Measurements from ENCODE around the gene NPNT.

The NPNT gene

DNA sequence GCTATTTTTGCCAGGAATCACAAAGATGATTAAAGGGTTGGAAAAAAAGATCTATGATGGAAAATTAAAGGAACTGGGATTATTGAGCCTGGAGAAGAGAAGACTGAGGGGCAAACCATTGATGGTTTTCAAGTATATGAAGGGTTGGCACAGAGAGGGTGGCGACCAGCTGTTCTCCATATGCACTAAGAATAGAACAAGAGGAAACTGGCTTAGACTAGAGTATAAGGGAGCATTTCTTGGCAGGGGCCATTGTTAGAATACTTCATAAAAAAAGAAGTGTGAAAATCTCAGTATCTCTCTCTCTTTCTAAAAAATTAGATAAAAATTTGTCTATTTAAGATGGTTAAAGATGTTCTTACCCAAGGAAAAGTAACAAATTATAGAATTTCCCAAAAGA, 75.1 kb downstream of the NPNT start:
- Mint-ChIP-seq H3K27me3 (peaks cover 1% of the 10 kb centered on the region), H3K4me1 (ENCODE audit: low read depth) (no peaks in the 10 kb centered on the region), H3K4me3 (no peak overlapping the region), H3K9me3 (no peaks in the 10 kb centered on the region), H3K27ac (no peak overlapping the region), H3K36me3 (ENCODE audit: low read depth) (no peaks in the 10 kb centered on the region)
- intact Hi-C loops (cut with micrococcal nuclease), result no loop called here

DNA sequence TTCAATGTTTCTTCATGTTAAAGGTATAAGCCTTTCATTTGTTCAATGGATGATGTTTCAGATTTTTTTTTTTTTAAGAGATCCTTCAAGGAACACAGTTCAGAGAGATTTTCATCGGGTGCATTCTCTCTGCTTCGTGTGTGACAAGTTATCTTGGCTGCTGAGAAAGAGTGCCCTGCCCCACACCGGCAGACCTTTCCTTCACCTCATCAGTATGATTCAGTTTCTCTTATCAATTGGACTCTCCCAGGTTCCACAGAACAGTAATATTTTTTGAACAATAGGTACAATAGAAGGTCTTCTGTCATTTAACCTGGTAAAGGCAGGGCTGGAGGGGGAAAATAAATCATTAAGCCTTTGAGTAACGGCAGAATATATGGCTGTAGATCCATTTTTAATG, 75.8 kb downstream of the NPNT start:
- no peak overlapping the region for H3K27ac Mint-ChIP-seq
- no peak overlapping the region for H3K4me3 Mint-ChIP-seq
- H3K9me3 Mint-ChIP-seq, result no peaks in the 10 kb centered on the region
- H3K27me3 Mint-ChIP-seq, result peaks cover 1% of the 10 kb centered on the region
- no peaks in the 10 kb centered on the region for H3K4me1 Mint-ChIP-seq (ENCODE audit: low read depth)
- no peaks in the 10 kb centered on the region for H3K36me3 Mint-ChIP-seq (ENCODE audit: low read depth)
- intact Hi-C loops (cut with micrococcal nuclease), result no loop called here

DNA sequence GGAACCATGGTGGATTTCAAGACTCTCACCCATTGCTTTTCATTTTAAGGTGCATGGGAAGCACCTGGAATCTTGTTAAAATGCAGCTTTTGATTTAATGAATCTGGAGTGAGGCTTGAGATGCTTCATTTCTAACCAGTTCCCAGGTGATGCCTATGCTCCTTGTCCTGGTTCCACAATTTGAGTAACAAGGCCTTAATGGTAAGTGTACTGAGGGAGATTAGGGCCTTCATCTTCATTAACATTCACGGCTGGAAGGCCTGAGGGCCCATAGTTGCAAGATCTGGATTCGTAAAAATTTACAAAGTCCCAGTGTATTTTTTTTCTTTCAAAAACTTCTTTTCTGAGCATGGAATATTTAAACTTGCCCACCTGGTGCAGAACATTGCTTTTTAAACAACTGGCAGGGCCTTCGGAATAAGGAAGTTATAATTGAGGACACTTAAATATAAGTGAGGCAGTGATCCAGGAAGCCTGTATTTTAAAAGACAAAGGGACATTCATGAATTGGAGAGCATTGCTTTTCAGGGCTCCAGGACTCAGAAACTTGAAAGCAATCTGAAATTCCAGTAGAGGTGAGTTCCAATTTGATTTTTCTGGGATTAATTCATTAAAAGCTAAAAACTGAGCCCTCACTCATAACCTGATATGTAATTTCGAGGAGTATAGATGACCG, 77.8 kb downstream of the NPNT start:
- Mint-ChIP-seq H3K4me3 (no peak overlapping the region), H3K27me3 (no peaks in the 10 kb centered on the region), H3K4me1 (ENCODE audit: low read depth) (no peaks in the 10 kb centered on the region), H3K27ac (no peak overlapping the region), H3K36me3 (ENCODE audit: low read depth) (no peaks in the 10 kb centered on the region), H3K9me3 (no peaks in the 10 kb centered on the region)
- intact Hi-C loops (cut with micrococcal nuclease), result no loop called here

DNA sequence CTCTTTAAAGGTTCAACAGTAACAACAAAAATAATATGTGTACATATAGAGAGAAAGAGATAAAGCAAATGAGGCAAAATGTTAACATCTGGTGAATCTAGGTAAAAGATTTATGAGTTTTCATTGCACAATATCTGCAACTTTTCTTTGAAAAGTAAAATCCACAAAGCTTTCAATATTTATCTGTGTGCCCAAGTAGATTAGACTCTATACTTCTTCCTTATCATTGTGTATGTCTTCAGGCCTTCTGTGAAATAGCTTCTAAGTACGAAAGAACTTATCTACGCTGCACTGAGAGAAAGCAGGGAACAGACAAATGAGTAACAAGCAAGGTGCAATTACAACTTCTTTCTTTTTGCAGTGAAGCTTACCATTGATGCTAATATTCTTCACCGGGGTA, 81.6 kb downstream of the NPNT start:
- intact Hi-C loops (cut with micrococcal nuclease), result no loop called here
- no peaks in the 10 kb centered on the region for H3K36me3 Mint-ChIP-seq (ENCODE audit: low read depth)
- no peak overlapping the region for H3K4me3 Mint-ChIP-seq

DNA sequence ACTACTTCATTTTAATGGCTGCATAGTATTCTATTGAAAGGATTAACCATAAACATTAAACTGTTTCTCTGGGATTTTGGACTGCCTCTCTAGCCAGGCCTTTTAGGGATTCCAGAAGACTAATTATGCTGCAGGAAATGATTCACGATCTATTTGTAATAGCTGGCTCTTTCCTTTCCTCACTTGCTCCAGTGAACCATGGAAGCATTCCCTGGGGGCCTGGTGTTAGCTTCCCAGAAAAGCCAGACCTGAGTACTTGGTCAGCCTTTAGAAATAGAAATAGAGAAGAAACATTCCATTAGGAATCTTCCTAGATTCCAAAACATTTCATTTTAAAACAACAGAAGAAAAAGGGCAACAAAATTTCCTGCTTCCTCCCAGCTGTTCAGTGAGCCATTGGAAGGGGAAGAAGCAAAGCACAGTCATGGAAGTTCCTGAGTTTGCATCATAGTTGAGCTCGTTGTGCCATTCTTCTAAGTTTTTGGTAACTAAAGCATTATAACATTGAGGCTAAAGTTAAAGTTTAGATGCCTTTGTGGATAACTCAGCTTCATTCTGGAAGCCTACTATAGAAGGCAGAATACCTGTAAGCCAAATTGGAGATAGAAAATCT, 83.5 kb downstream of the NPNT start:
- H3K27me3 Mint-ChIP-seq, result no peaks in the 10 kb centered on the region
- peaks cover 14% of the 10 kb centered on the region for H3K9me3 Mint-ChIP-seq
- intact Hi-C loops (cut with micrococcal nuclease), result no loop called here
- no peak overlapping the region for H3K4me3 Mint-ChIP-seq
- no peaks in the 10 kb centered on the region for H3K4me1 Mint-ChIP-seq (ENCODE audit: low read depth)
- no peaks in the 10 kb centered on the region for H3K36me3 Mint-ChIP-seq (ENCODE audit: low read depth)
- no peak overlapping the region for H3K27ac Mint-ChIP-seq

More for the DNA sequence above, 81.6 kb downstream of the NPNT start:
- Mint-ChIP-seq H3K27ac (no peak overlapping the region), H3K9me3 (peaks cover 4% of the 10 kb centered on the region), H3K4me1 (ENCODE audit: low read depth) (no peaks in the 10 kb centered on the region), H3K27me3 (no peaks in the 10 kb centered on the region)

DNA sequence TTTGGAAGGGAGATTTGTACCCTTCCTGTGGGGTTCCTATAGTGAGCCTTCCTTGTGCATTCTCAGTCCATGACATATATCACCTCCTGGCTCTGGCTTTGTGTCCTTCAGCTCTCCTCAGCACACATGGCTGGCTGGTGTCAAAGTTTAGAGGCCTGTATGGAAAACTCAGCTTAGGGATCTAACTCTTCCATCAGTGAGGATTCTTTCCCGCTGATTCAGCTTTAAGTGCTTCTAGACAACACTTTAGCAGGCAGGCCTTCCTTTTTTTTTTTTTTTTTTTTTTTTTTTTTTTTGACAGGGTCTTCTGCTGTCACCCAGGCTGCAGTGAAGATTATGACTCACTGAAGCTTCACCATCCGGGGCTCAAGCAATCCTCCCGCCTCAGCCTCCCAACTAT, 84.2 kb downstream of the NPNT start:
- H3K9me3 Mint-ChIP-seq, result peaks cover 22% of the 10 kb centered on the region
- no peaks in the 10 kb centered on the region for H3K36me3 Mint-ChIP-seq (ENCODE audit: low read depth)
- intact Hi-C loops (cut with micrococcal nuclease), result no loop called here
- H3K4me3 Mint-ChIP-seq, result no peak overlapping the region
- no peak overlapping the region for H3K27ac Mint-ChIP-seq
- H3K27me3 Mint-ChIP-seq, result no peaks in the 10 kb centered on the region
- H3K4me1 Mint-ChIP-seq (ENCODE audit: low read depth), result no peaks in the 10 kb centered on the region

DNA sequence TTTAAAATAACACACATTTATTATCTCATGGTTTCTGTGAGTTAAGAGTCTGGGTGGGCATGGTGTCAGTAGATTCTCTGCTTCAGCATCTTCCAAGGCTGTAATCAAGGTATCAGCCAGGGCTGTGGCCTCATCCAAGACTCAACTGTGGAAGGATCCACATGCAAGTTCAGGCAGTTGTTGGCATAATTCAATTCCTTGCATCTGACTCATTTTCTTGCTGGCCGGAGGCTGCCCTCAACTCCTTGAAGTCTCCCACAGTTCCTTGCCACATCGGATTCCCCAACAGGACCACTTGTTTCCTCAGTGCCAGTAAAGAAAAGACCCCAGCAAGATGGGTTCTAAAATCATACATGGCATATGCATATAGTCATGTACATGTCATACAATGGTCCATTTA, 93.4 kb downstream of the NPNT start:
- no peak overlapping the region for H3K27ac Mint-ChIP-seq
- H3K36me3 Mint-ChIP-seq (ENCODE audit: low read depth), result no peaks in the 10 kb centered on the region
- no peaks in the 10 kb centered on the region for H3K4me1 Mint-ChIP-seq (ENCODE audit: low read depth)
- peaks cover 24% of the 10 kb centered on the region for H3K9me3 Mint-ChIP-seq
- no peaks in the 10 kb centered on the region for H3K27me3 Mint-ChIP-seq
- intact Hi-C loops (cut with micrococcal nuclease), result no loop called here
- no peak overlapping the region for H3K4me3 Mint-ChIP-seq

DNA sequence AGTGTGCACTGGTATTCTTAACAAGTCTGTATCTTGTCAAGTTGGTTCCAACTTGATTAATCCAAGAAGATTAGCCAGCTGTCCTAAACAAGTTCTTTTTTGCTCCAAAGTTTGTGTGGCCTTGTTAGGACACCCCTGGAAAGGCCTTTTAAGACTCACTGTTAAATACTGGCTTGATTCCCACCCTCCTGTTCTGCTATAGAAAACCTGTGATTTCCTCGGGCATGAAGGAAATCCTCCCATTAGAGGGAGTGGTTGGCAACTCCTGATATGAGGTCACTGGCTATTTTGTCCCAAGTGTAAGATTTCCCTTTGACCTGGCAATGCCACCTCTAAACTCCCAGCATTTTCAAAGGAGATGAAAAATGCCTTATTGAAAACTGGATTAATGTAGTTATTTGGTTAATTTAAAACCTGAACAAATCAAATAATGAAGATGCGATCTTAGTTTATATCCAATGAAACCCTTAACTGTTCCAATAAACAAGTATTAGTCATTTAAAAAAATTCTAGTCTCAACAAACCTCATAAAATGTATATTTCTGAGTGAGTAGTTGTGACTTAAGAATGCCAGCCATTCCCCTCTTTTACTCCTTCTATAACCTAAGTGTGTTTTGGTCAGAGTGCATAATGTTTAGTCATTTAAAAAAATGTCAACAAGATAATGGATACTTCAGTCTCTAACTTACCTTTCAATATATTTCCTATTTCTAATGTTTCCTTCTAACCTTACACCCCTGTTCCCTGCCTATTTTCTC, 94.4 kb downstream of the NPNT start:
- Mint-ChIP-seq H3K27me3 (no peaks in the 10 kb centered on the region), H3K4me3 (no peak overlapping the region), H3K36me3 (ENCODE audit: low read depth) (no peaks in the 10 kb centered on the region), H3K9me3 (peaks cover 14% of the 10 kb centered on the region), H3K4me1 (ENCODE audit: low read depth) (no peaks in the 10 kb centered on the region), H3K27ac (no peak overlapping the region)
- intact Hi-C loops (cut with micrococcal nuclease), result no loop called here

DNA sequence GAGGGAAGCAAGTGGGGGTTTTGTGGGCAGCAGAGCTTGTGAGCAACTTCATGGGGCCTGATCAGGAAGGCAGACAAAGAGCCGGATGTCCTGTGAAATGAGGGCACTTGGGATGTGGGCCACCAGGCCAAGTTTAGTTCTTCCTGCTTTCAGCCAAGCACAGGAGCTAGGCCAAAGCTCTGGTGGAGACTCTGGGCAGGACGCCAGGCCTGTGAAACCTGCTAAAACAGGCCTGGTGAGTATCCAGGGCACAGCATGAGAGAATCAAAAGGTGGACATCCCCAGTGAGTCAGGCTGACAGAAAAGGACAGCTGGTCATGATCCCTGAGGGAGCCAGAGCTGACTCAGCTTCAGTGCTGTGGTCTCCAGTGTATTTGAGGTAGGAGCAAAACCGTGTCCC, 95.7 kb downstream of the NPNT start:
- intact Hi-C loops (cut with micrococcal nuclease), result no loop called here
- Mint-ChIP-seq H3K9me3 (peaks cover 12% of the 10 kb centered on the region), H3K27ac (no peak overlapping the region), H3K4me3 (no peak overlapping the region), H3K4me1 (ENCODE audit: low read depth) (no peaks in the 10 kb centered on the region), H3K27me3 (no peaks in the 10 kb centered on the region), H3K36me3 (ENCODE audit: low read depth) (no peaks in the 10 kb centered on the region)

DNA sequence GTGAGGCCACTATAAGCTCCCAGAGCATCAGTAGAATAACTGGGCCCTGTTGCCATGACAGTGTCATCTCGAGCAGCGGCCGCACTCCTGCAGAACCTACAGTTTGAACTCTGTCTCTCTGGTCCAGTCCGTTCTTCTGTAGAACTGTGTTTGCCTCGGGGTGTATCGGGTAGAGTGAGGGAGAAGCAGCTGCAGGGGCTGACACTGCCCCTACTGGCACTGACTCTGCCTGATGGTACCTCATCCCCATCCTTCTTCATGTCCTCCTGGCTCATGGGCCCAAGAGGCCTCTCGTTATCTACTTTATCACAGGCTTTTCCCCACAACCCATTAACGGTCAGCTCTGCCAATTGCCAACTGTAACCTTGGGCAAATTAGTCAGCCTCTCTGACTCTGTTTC, 96.5 kb downstream of the NPNT start:
- H3K4me3 Mint-ChIP-seq, result no peak overlapping the region
- no peak overlapping the region for H3K27ac Mint-ChIP-seq
- no peaks in the 10 kb centered on the region for H3K27me3 Mint-ChIP-seq
- intact Hi-C loops (cut with micrococcal nuclease), result no loop called here
- H3K9me3 Mint-ChIP-seq, result peaks cover 12% of the 10 kb centered on the region
- no peaks in the 10 kb centered on the region for H3K4me1 Mint-ChIP-seq (ENCODE audit: low read depth)
- no peaks in the 10 kb centered on the region for H3K36me3 Mint-ChIP-seq (ENCODE audit: low read depth)

DNA sequence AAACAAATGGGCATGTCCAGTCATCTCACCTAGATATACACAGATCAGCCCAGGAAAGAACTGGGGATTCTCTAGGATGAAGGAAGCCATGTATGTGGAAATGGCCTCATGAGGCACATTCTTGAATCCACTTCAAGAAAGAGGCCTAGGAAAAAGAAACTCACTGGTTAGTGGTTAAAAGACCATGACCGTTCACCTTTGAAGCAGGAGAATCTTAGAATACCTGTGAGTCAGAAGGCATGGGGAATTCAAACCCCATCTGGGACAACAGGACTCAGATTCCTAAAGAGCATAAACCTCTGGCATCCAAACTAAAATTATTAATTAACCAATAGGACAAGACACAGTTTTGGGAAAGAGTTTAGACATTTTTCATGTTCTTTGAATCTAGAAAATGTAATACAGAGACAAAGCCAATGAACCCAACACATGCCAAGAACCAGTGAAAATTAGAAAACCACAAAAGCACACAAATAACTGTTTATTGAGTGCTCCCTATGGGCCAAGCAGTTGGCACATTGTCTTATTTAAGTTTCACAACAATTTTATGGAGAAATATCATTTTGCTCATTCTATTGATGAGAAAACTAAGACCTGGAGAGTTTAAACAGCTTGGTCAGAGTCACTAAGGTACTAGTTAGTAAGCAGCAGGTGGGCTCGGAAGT, 97.5 kb downstream of the NPNT start:
- no peaks in the 10 kb centered on the region for H3K27me3 Mint-ChIP-seq
- no peaks in the 10 kb centered on the region for H3K36me3 Mint-ChIP-seq (ENCODE audit: low read depth)
- H3K4me3 Mint-ChIP-seq, result no peak overlapping the region
- intact Hi-C loops (cut with micrococcal nuclease), result no loop called here
- no peak overlapping the region for H3K27ac Mint-ChIP-seq
- H3K9me3 Mint-ChIP-seq, result peaks cover 15% of the 10 kb centered on the region
- H3K4me1 Mint-ChIP-seq (ENCODE audit: low read depth), result no peaks in the 10 kb centered on the region

DNA sequence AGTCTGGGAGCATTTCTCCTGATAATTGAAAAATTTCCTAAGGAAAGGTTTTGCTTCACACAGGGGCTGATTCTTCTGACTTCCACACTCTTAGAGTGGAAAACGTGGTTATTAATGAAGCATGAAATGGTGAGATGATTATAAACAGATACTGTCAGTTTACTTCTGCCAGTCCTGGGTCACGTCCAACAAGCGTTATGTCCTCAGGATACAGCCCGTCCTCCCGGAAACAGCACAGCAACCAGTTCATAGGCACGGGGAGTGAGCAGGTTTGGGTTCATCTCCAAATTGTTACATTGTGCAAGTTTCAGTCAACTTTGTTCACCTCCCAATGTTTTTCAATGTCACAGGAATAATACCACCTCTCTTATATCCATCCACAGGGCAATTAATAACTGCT, 98.8 kb downstream of the NPNT start:
- H3K36me3 Mint-ChIP-seq (ENCODE audit: low read depth), result no peaks in the 10 kb centered on the region
- H3K27ac Mint-ChIP-seq, result no peak overlapping the region
- intact Hi-C loops (cut with micrococcal nuclease), result no loop called here
- H3K4me3 Mint-ChIP-seq, result no peak overlapping the region
- H3K9me3 Mint-ChIP-seq, result peaks cover 9% of the 10 kb centered on the region
- no peaks in the 10 kb centered on the region for H3K4me1 Mint-ChIP-seq (ENCODE audit: low read depth)
- H3K27me3 Mint-ChIP-seq, result no peaks in the 10 kb centered on the region

DNA sequence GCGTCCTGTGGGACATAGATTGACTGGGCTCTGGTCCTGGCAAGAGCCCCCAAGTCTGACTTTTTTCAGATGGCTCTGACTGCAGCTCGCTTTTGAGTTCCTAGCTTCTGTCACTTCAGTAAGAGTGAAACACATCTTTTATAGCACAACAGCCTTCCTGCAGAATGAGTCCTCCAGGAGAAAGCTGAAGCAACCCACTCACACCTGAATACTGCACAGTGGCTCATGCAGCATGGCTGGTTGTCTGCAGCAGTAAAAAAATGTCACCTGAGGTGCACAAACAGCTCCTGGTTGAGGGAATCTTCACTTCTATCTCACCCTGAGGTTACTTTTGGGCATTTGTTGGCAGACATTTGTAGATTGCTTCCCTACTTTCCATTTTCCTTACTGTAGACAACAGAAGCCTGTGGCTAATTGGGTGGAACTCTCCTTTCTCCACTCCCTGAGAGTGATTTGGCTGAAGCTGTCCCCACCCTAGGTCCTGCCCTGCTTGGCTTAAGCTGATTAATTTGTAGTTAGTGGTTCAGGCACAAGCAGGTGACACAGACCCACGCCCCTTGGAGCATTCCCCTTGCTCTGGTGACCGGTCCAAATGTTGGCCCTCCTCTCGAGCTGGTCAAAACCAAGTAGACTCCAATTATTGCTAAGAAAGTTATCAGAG, 99.7 kb downstream of the NPNT start:
- H3K9me3 Mint-ChIP-seq, result peaks cover 9% of the 10 kb centered on the region

DNA sequence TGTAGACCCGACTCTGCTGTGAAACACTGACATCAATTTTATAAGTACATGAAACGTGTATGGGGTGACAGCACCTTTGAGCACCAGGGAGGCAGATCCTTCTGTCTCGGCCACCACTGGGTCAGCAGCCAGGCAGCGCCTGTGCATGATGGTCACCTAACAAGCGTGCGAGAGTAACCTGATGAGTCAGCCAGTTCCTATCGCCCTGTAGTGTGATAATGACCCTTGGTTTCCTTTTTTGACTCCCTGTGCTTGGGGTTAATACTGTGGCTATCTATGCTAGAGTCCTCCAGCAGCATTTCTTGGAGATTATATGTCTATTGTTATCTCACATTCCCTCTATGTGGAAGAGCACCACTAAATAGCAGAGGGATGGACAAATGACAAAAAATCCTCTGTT, 101.6 kb downstream of the NPNT start:
- Mint-ChIP-seq H3K4me3 (no peak overlapping the region), H3K27me3 (no peaks in the 10 kb centered on the region), H3K9me3 (peaks cover 18% of the 10 kb centered on the region)

More for the DNA sequence above, 99.7 kb downstream of the NPNT start:
- Mint-ChIP-seq H3K27me3 (no peaks in the 10 kb centered on the region), H3K4me1 (ENCODE audit: low read depth) (no peaks in the 10 kb centered on the region), H3K36me3 (ENCODE audit: low read depth) (no peaks in the 10 kb centered on the region), H3K4me3 (no peak overlapping the region), H3K27ac (no peak overlapping the region)
- intact Hi-C loops (cut with micrococcal nuclease), result no loop called here

More for the DNA sequence above, 101.6 kb downstream of the NPNT start:
- H3K27ac Mint-ChIP-seq, result no peak overlapping the region
- intact Hi-C loops (cut with micrococcal nuclease), result no loop called here
- H3K36me3 Mint-ChIP-seq (ENCODE audit: low read depth), result no peaks in the 10 kb centered on the region
- no peaks in the 10 kb centered on the region for H3K4me1 Mint-ChIP-seq (ENCODE audit: low read depth)

All from dendritic cell treated with granulocyte-macrophage colony-stimulating factor and Interleukin-4, amounts not matched to agents 40 ng/mL and 50 ng/mL, for 4 days (primary cell).